ENCODE results near the gene STIM1.

The STIM1 gene

GRCh38 chr11:3831378-3832239, 23.9 kb upstream of the STIM1 start:
- H3K79me2 ChIP-seq (ENCODE audit: insufficient read depth, low read length) = peaks cover 75% of the 10 kb centered on the region
- no peak overlapping the region for H3K9ac ChIP-seq (ENCODE audit: low read depth, low read length)
- no peak overlapping the region for H3K4me3 ChIP-seq (ENCODE audit: low read depth in 1 of 2, low read length in 2 of 2)
- no peaks in the 10 kb centered on the region for H3K27me3 ChIP-seq (ENCODE audit: insufficient read depth, low read length, poor library complexity)
- no peak for DNase-seq
- ATAC-seq (ENCODE audit: insufficient read depth, low read depth) = no peak
- peaks cover 18% of the 10 kb centered on the region; the same call in 1 of the 2 replicates for H3K4me1 ChIP-seq (ENCODE audit: insufficient read depth, low read length)
- H3K36me3 ChIP-seq (ENCODE audit: insufficient read depth, low read length) = peaks cover 82% of the 10 kb centered on the region
- no peak overlapping the region for H2AFZ ChIP-seq (ENCODE audit: low read depth, low read length)
- peaks cover 76% of the 10 kb centered on the region for H4K20me1 ChIP-seq (ENCODE audit: insufficient read depth, low read length)
- H3K4me2 ChIP-seq (ENCODE audit: insufficient read depth, low read length) = no peak overlapping the region
- no peaks in the 10 kb centered on the region for H3K9me3 ChIP-seq (ENCODE audit: insufficient read depth, low read length, severe bottlenecking)
- TF ChIP-seq EZH2 (IDR thresholded peaks at IDR 0.05; ENCODE audit: borderline replicate concordance, low read depth, low read length, severe bottlenecking) (no peak), CTCF (IDR thresholded peaks at IDR 0.05; ENCODE audit: borderline replicate concordance, extremely low read depth, low read length, poor library complexity, severe bottlenecking) (no peak)
- H3K27ac ChIP-seq (ENCODE audit: low read length) = no peak overlapping the region

- TF ChIP-seq EZH2 (IDR thresholded peaks at IDR 0.05; ENCODE audit: borderline replicate concordance, low read depth, low read length, severe bottlenecking) (no peak), CTCF (IDR thresholded peaks at IDR 0.05; ENCODE audit: borderline replicate concordance, extremely low read depth, low read length, poor library complexity, severe bottlenecking) (no peak)
- DNase-seq = no peak
- Histone ChIP-seq H3K9me3 (ENCODE audit: insufficient read depth, low read length, severe bottlenecking) (no peaks in the 10 kb centered on the region), H3K27me3 (ENCODE audit: insufficient read depth, low read length, poor library complexity) (no peaks in the 10 kb centered on the region), H3K4me3 (ENCODE audit: low read depth in 1 of 2, low read length in 2 of 2) (no peak overlapping the region), H3K4me2 (ENCODE audit: insufficient read depth, low read length) (no peak overlapping the region), H3K9ac (ENCODE audit: low read depth, low read length) (no peak overlapping the region), H3K79me2 (ENCODE audit: insufficient read depth, low read length) (peaks cover 87% of the 10 kb centered on the region), H2AFZ (ENCODE audit: low read depth, low read length) (no peak overlapping the region), H4K20me1 (ENCODE audit: insufficient read depth, low read length) (peaks cover 73% of the 10 kb centered on the region), H3K36me3 (ENCODE audit: insufficient read depth, low read length) (peaks cover 70% of the 10 kb centered on the region), H3K27ac (ENCODE audit: low read length) (no peak overlapping the region), H3K4me1 (ENCODE audit: insufficient read depth, low read length) (peaks cover 29% of the 10 kb centered on the region)
- no peak for ATAC-seq (ENCODE audit: insufficient read depth, low read depth)
Measured at GRCh38 chr11:3832816-3833215, 22.6 kb upstream of the STIM1 start.

GRCh38 chr11:3833449-3833848, 22.0 kb upstream of the STIM1 start:
- TF ChIP-seq EZH2 (IDR thresholded peaks at IDR 0.05; ENCODE audit: borderline replicate concordance, low read depth, low read length, severe bottlenecking) (no peak), CTCF (IDR thresholded peaks at IDR 0.05; ENCODE audit: borderline replicate concordance, extremely low read depth, low read length, poor library complexity, severe bottlenecking) (no peak)
- DNase-seq (no peak), ATAC-seq (ENCODE audit: insufficient read depth, low read depth) (no peak)
- H3K4me1 ChIP-seq (ENCODE audit: insufficient read depth, low read length) = peaks cover 36% of the 10 kb centered on the region
- H2AFZ ChIP-seq (ENCODE audit: low read depth, low read length) = no peak overlapping the region
- H3K4me2 ChIP-seq (ENCODE audit: insufficient read depth, low read length) = no peak overlapping the region
- H3K27me3 ChIP-seq (ENCODE audit: insufficient read depth, low read length, poor library complexity) = no peaks in the 10 kb centered on the region
- H4K20me1 ChIP-seq (ENCODE audit: insufficient read depth, low read length) = peaks cover 74% of the 10 kb centered on the region
- H3K36me3 ChIP-seq (ENCODE audit: insufficient read depth, low read length) = peaks cover 64% of the 10 kb centered on the region
- H3K27ac ChIP-seq (ENCODE audit: low read length) = 0 out of 2 replicates have a peak overlapping the region, but pooled peaks have one; percentile 11
- no peak overlapping the region for H3K4me3 ChIP-seq (ENCODE audit: low read depth in 1 of 2, low read length in 2 of 2)
- H3K79me2 ChIP-seq (ENCODE audit: insufficient read depth, low read length) = peaks cover 89% of the 10 kb centered on the region
- H3K9me3 ChIP-seq (ENCODE audit: insufficient read depth, low read length, severe bottlenecking) = no peaks in the 10 kb centered on the region
- H3K9ac ChIP-seq (ENCODE audit: low read depth, low read length) = no peak overlapping the region

Data from DND-41 (cell line).